Amniotic epithelial cell (primary cell): ENCODE results near the gene NAV2.
A peak's percentile ranks its signal among the peaks of the same experiment; 100 is the strongest.
"Not testable (repeated sequence)": the region's sequence is repeated elsewhere in the genome, so short reads cannot be mapped to it uniquely, and the experiment has no call there.

Experiments used
- DNase-seq: peaks from one replicate; pipeline ENCODE4 v3.0.0-alpha.2; 2010; ENCODE audit warnings: low read depth

NAV2 gene

GRCh38 chr11:19895776-19896175 lies 183.1 kb downstream of the NAV2 start:
- DNase-seq, result no peak

GRCh38 chr11:19903620-19904069 lies 191.0 kb downstream of the NAV2 start:
- DNase-seq, result peak; percentile 71

- peak; percentile 60 for DNase-seq
Observed at GRCh38 chr11:19905280-19905853, 192.7 kb downstream of the NAV2 start.

- DNase-seq, result no peak
Observed at GRCh38 chr11:19906126-19906525, 193.5 kb downstream of the NAV2 start.

- DNase-seq, result no peak
Observed at GRCh38 chr11:19907008-19907579, 194.5 kb downstream of the NAV2 start.

- no peak for DNase-seq
Observed at GRCh38 chr11:19907839-19908238, 195.2 kb downstream of the NAV2 start.

GRCh38 chr11:19910931-19911330 lies 198.3 kb downstream of the NAV2 start:
- DNase-seq, result no peak

GRCh38 chr11:19912115-19912957 lies 199.7 kb downstream of the NAV2 start:
- DNase-seq, result no peak

- DNase-seq, result peak; percentile 27
Observed at GRCh38 chr11:19912958-19913892, 200.6 kb downstream of the NAV2 start.

GRCh38 chr11:19913893-19914249 lies 201.2 kb downstream of the NAV2 start:
- DNase-seq, result no peak

GRCh38 chr11:19915808-19916207 lies 203.2 kb downstream of the NAV2 start:
- no peak for DNase-seq

GRCh38 chr11:19917069-19917468 lies 204.4 kb downstream of the NAV2 start:
- DNase-seq, result no peak

GRCh38 chr11:19918302-19919049 lies 205.8 kb downstream of the NAV2 start:
- DNase-seq, result peak; percentile 74

GRCh38 chr11:19919050-19919561 lies 206.5 kb downstream of the NAV2 start:
- peak; percentile 96 for DNase-seq

- no peak for DNase-seq
Observed at GRCh38 chr11:19920982-19921381, 208.3 kb downstream of the NAV2 start.

GRCh38 chr11:19921976-19922688 lies 209.5 kb downstream of the NAV2 start:
- DNase-seq, result no peak

GRCh38 chr11:19922689-19923035 lies 210.0 kb downstream of the NAV2 start:
- peak; percentile 32 for DNase-seq

- no peak for DNase-seq
Observed at GRCh38 chr11:19923626-19924025, 211.0 kb downstream of the NAV2 start.

GRCh38 chr11:19924311-19924710 lies 211.7 kb downstream of the NAV2 start:
- DNase-seq, result no peak

GRCh38 chr11:19924716-19925115 lies 212.1 kb downstream of the NAV2 start:
- no peak for DNase-seq

GRCh38 chr11:19927403-19927802 lies 214.8 kb downstream of the NAV2 start:
- not testable (repeated sequence) for DNase-seq
